ENCODE results near the gene SLC39A10.

SLC39A10 gene

GRCh38 chr2:195671563-195671962, 14.5 kb downstream of the SLC39A10 start:
- no peaks in the 10 kb centered on the region for H3K9me2 ChIP-seq (replicated peaks; ENCODE audit: insufficient read depth, low read length)
- H3F3A ChIP-seq (ENCODE audit: insufficient read depth, low read length) = no peaks in the 10 kb centered on the region
- no peaks in the 10 kb centered on the region for H4K20me1 ChIP-seq (ENCODE audit: insufficient read depth, low read length)
- no peak overlapping the region for H3K9ac ChIP-seq (ENCODE audit: low read length)
- H3K4me3 ChIP-seq (ENCODE audit: low read length) = no peak overlapping the region
- H3K4me2 ChIP-seq (ENCODE audit: low read depth, low read length) = no peak overlapping the region
- no peaks in the 10 kb centered on the region for H3K36me3 ChIP-seq (replicated peaks; ENCODE audit: insufficient read depth, low read length)
- no peaks in the 10 kb centered on the region for H3K27me3 ChIP-seq (replicated peaks; ENCODE audit: insufficient read depth, low read length)
- no peaks in the 10 kb centered on the region for H3K79me2 ChIP-seq (ENCODE audit: low read length)
- DNase-seq = no peak
- TF ChIP-seq EZH2phosphoT487 (IDR thresholded peaks at IDR 0.05; ENCODE audit: low read length) = no peak
- TF ChIP-seq CTCF (IDR thresholded peaks at IDR 0.05; ENCODE audit: low read length) = no peak
- TF ChIP-seq EZH2 (optimal IDR thresholded peaks at IDR 0.05; ENCODE audit: low read depth, low read length) = no peak
- H2AFZ ChIP-seq (ENCODE audit: low read length) = no peak overlapping the region
- H3K4me1 ChIP-seq (ENCODE audit: low read length) = no peaks in the 10 kb centered on the region
- no peak overlapping the region for H3K27ac ChIP-seq (ENCODE audit: low read length)
- H3K9me3 ChIP-seq (replicated peaks; ENCODE audit: insufficient read depth, low read length) = no peaks in the 10 kb centered on the region

GRCh38 chr2:195672674-195673073, 15.6 kb downstream of the SLC39A10 start:
- Histone ChIP-seq H3K9me2 (replicated peaks; ENCODE audit: insufficient read depth, low read length) (no peaks in the 10 kb centered on the region), H3K4me3 (ENCODE audit: low read length) (no peak overlapping the region), H3K79me2 (ENCODE audit: low read length) (no peaks in the 10 kb centered on the region), H3K9me3 (replicated peaks; ENCODE audit: insufficient read depth, low read length) (no peaks in the 10 kb centered on the region), H3K4me1 (ENCODE audit: low read length) (no peaks in the 10 kb centered on the region), H3K36me3 (replicated peaks; ENCODE audit: insufficient read depth, low read length) (no peaks in the 10 kb centered on the region), H3K9ac (ENCODE audit: low read length) (no peak overlapping the region), H3K27ac (ENCODE audit: low read length) (no peak overlapping the region), H3K4me2 (ENCODE audit: low read depth, low read length) (no peak overlapping the region), H4K20me1 (ENCODE audit: insufficient read depth, low read length) (no peaks in the 10 kb centered on the region), H3F3A (ENCODE audit: insufficient read depth, low read length) (no peaks in the 10 kb centered on the region), H3K27me3 (replicated peaks; ENCODE audit: insufficient read depth, low read length) (no peaks in the 10 kb centered on the region), H2AFZ (ENCODE audit: low read length) (no peak overlapping the region)
- TF ChIP-seq EZH2phosphoT487 (IDR thresholded peaks at IDR 0.05; ENCODE audit: low read length) (no peak), EZH2 (optimal IDR thresholded peaks at IDR 0.05; ENCODE audit: low read depth, low read length) (no peak), CTCF (IDR thresholded peaks at IDR 0.05; ENCODE audit: low read length) (peak; percentile 36)
- no peak for DNase-seq

- Histone ChIP-seq H3K4me3 (ENCODE audit: low read length) (no peak overlapping the region), H3K27ac (ENCODE audit: low read length) (no peak overlapping the region), H4K20me1 (ENCODE audit: insufficient read depth, low read length) (no peaks in the 10 kb centered on the region), H3K9me2 (replicated peaks; ENCODE audit: insufficient read depth, low read length) (no peaks in the 10 kb centered on the region), H2AFZ (ENCODE audit: low read length) (no peak overlapping the region), H3K4me1 (ENCODE audit: low read length) (no peaks in the 10 kb centered on the region), H3K27me3 (replicated peaks; ENCODE audit: insufficient read depth, low read length) (no peaks in the 10 kb centered on the region), H3K4me2 (ENCODE audit: low read depth, low read length) (no peak overlapping the region), H3K79me2 (ENCODE audit: low read length) (no peaks in the 10 kb centered on the region), H3K9me3 (replicated peaks; ENCODE audit: insufficient read depth, low read length) (no peaks in the 10 kb centered on the region), H3K36me3 (replicated peaks; ENCODE audit: insufficient read depth, low read length) (no peaks in the 10 kb centered on the region), H3F3A (ENCODE audit: insufficient read depth, low read length) (no peaks in the 10 kb centered on the region), H3K9ac (ENCODE audit: low read length) (no peak overlapping the region)
- no peak for TF ChIP-seq EZH2 (optimal IDR thresholded peaks at IDR 0.05; ENCODE audit: low read depth, low read length)
- TF ChIP-seq CTCF (IDR thresholded peaks at IDR 0.05; ENCODE audit: low read length) = no peak
- TF ChIP-seq EZH2phosphoT487 (IDR thresholded peaks at IDR 0.05; ENCODE audit: low read length) = no peak
- no peak for DNase-seq
Measured at GRCh38 chr2:195674491-195675221, 17.6 kb downstream of the SLC39A10 start.

All from MM.1S (cell line).